ENCODE results near the gene C2CD3. TPM values are rescaled to one million over a fixed set of nuclear protein-coding genes. Genes with fewer than 3 reads are reported as not detected.

C2CD3 gene
- total RNA-seq, 1 donor from 2014 or later = 36.8 TPM

- Mint-ChIP-seq H3K36me3 (peaks cover 14% of the 10 kb centered on the region), H3K27ac (no peak overlapping the region), H3K27me3 (no peaks in the 10 kb centered on the region), H3K4me1 (ENCODE audit: unreplicated experiment) (no peaks in the 10 kb centered on the region), H3K9me3 (no peaks in the 10 kb centered on the region), H3K4me3 (no peak overlapping the region)
- TF ChIP-seq CTCF (conservative IDR thresholded peaks at IDR 0.05) = no peak
- DNase-seq (ENCODE audit: extremely low spot score, unreplicated experiment) = no peak
These were observed 147.5 kb downstream of the C2CD3 start for GRCh38 chr11:74023276-74023675.

DNA sequence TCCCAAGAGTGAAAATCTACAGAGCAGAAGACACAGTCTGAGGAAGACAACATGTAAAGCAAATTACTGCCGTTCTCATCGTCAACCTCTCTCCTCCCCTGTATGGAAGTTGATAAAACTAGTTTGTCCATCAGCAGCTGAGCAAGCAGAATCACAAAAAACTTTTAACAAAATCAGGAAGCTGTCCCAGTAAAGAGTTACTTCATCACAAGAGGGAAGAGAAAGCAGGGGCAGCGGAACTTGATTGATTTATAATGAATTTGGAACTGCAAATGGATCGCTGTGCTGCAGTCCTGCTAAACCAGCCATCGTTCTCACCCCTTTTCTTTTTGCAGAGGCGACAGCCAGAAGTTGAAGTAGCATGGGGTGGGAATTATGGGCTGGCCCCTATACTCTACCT lies 148.3 kb downstream of the C2CD3 start:
- Mint-ChIP-seq H3K27ac (no peak overlapping the region), H3K4me3 (no peak overlapping the region), H3K36me3 (peaks cover 11% of the 10 kb centered on the region), H3K27me3 (no peaks in the 10 kb centered on the region), H3K9me3 (no peaks in the 10 kb centered on the region), H3K4me1 (ENCODE audit: unreplicated experiment) (no peaks in the 10 kb centered on the region)
- no peak for DNase-seq (ENCODE audit: extremely low spot score, unreplicated experiment)
- TF ChIP-seq CTCF (conservative IDR thresholded peaks at IDR 0.05) = no peak

DNA sequence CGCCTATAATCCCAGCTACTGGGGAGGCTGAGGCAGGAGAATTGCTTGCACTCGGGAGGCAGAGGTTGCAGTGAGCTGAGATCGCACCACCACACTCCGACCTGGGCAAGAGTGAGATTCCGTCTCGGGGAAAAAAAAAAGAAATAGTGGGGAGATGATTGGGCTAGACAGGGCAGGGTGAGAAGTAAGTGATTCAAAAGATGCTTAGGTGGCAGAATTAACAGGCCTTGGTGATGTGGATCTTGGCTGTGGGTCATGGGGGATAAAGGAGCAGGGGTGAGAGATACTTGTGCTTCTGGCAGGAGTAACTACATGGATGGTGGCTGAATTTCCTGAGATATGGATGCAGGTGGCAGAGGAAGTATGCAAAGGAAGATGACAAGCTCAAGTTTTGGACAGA lies 148.8 kb downstream of the C2CD3 start:
- DNase-seq (ENCODE audit: extremely low spot score, unreplicated experiment) = no peak
- H3K4me3 Mint-ChIP-seq = no peak overlapping the region
- H3K27me3 Mint-ChIP-seq = no peaks in the 10 kb centered on the region
- TF ChIP-seq CTCF (conservative IDR thresholded peaks at IDR 0.05) = no peak
- no peak overlapping the region for H3K27ac Mint-ChIP-seq
- no peaks in the 10 kb centered on the region for H3K4me1 Mint-ChIP-seq (ENCODE audit: unreplicated experiment)
- peaks cover 13% of the 10 kb centered on the region for H3K36me3 Mint-ChIP-seq
- H3K9me3 Mint-ChIP-seq = no peaks in the 10 kb centered on the region

- Mint-ChIP-seq H3K4me3 (no peak overlapping the region), H3K27me3 (no peaks in the 10 kb centered on the region), H3K4me1 (ENCODE audit: unreplicated experiment) (no peaks in the 10 kb centered on the region), H3K9me3 (no peaks in the 10 kb centered on the region), H3K27ac (no peak overlapping the region), H3K36me3 (peaks cover 20% of the 10 kb centered on the region)
- no peak for DNase-seq (ENCODE audit: extremely low spot score, unreplicated experiment)
- TF ChIP-seq CTCF (conservative IDR thresholded peaks at IDR 0.05) = no peak
These were observed 150.3 kb downstream of the C2CD3 start for GRCh38 chr11:74020539-74020938.

GRCh38 chr11:74019860-74020259 lies 150.9 kb downstream of the C2CD3 start:
- H3K4me3 Mint-ChIP-seq = no peak overlapping the region
- H3K4me1 Mint-ChIP-seq (ENCODE audit: unreplicated experiment) = no peaks in the 10 kb centered on the region
- H3K9me3 Mint-ChIP-seq = no peaks in the 10 kb centered on the region
- H3K36me3 Mint-ChIP-seq = peaks cover 23% of the 10 kb centered on the region
- no peaks in the 10 kb centered on the region for H3K27me3 Mint-ChIP-seq
- peak overlapping the region; percentile 74 for H3K27ac Mint-ChIP-seq
- no peak for TF ChIP-seq CTCF (conservative IDR thresholded peaks at IDR 0.05)
- DNase-seq (ENCODE audit: extremely low spot score, unreplicated experiment) = no peak

GRCh38 chr11:74019104-74019738 lies 151.6 kb downstream of the C2CD3 start:
- Mint-ChIP-seq H3K4me1 (ENCODE audit: unreplicated experiment) (no peaks in the 10 kb centered on the region), H3K27ac (peak overlapping the region; percentile 74), H3K4me3 (no peak overlapping the region), H3K27me3 (no peaks in the 10 kb centered on the region), H3K9me3 (no peaks in the 10 kb centered on the region), H3K36me3 (peaks cover 23% of the 10 kb centered on the region)
- no peak for DNase-seq (ENCODE audit: extremely low spot score, unreplicated experiment)
- TF ChIP-seq CTCF (conservative IDR thresholded peaks at IDR 0.05) = no peak
